Activated CD4-positive, CD25-positive, alpha-beta regulatory T cell treated with anti-CD3 and anti-CD28 coated beads, Interleukin-2, amount 50 U/mL, for 16 hours (primary cell): Measurements from ENCODE around the gene ROM1.
"Not testable (repeated sequence)": the region's sequence is repeated elsewhere in the genome, so short reads cannot be mapped to it uniquely, and the experiment has no call there.

ENCODE experiments used
- DNase-seq: peaks from one replicate; pipeline ENCODE4 v3.0.0-alpha.2; 2020; ENCODE audit warnings: low read depth, low spot score

Gene ROM1

GRCh38 chr11:62608776-62609175, 4.3 kb upstream of the ROM1 start:
- no peak for DNase-seq

GRCh38 chr11:62610403-62610802, 2.7 kb upstream of the ROM1 start:
- DNase-seq, result no peak

DNA sequence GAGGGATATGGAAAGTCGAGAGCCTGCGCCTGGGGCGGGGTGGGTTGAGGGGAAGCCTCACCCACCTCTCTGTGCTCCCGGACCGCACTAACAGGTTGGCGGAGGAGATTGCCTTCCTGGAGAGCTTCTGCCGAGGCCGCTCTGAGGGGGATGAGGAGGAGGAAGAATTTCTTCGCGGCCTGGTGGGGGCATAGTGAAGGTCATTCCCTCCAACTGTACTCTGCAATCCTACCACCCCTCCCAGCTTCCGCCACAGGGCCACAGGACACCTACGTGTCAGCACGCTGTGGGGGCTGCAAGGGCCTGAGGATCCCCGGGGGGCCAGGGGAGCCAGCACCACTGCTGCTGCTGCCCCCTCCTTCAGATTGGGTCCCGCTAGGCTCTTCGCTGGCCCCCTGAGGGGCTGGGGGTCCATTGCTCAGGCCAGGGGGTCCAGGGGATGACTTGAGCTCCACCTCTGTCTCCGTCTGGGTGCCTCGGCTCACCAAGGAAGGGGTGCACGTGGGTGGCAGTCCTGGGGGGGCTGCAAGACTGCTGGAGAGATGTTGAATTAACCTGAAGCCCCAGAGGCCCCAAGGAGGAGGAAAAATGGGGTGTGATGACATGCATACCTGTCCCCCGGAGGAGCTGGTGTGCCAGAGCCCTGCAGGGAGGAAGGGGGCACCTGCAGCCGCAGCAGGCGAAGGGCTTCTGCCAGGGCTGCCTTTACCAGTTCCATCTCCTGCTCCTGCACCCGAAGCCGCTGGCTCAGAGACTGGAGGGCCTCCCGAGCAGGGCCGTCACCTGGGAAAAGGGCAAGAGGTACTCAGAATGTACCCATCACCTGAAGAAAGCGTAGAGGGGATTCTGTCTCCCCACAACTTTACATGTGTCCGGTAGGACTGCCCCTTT, 2.0 kb upstream of the ROM1 start:
- DNase-seq, result no peak

- no peak for DNase-seq
These were observed 1.2 kb upstream of the ROM1 start for GRCh38 chr11:62611705-62612365.

- DNase-seq, result no peak
These were observed 278 bp downstream of the ROM1 start for GRCh38 chr11:62613291-62613778.

- no peak for DNase-seq
These were observed 1.2 kb downstream of the ROM1 start for GRCh38 chr11:62614275-62614674.

DNA sequence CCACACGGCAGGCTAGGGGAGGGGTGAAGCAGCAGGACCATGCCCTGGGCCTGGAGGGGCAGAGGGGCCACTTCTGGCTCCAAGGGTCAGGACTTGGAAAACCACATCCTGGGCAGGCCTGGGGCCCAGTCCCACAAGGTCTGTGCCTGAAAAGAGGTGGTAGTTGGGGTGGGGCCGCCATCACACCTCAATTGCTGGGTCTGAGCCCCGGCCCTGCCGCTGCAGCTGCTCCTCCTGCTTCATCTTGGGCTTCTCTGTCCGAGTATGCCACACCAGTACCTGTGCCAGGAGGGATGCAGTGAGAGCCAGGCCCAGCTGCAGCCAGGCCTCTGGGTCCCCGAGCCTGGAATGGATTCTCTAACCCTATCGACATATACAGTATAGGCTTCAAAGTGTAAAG, 2.5 kb downstream of the ROM1 start:
- DNase-seq, result no peak

DNA sequence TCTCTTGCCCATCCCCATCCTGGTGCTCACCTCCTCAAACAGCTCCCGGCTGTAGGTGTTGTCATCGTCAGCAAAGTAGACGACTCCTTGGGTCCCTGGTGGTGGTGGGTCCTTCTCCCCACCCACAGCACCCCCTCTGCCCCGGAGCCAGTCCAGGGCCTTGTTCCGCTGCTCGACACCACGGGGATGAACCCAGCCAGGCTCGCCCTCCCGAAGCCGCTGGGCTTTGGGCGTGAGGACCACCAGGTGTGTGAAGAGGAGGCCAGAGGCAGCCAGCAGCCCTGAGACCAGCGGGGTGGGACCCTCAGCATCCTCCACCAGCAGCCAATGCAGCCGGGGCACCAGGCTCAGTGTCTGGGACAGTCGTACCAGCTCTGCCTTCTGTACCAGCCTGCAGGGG, 3.9 kb downstream of the ROM1 start:
- DNase-seq, result not testable (repeated sequence)

DNA sequence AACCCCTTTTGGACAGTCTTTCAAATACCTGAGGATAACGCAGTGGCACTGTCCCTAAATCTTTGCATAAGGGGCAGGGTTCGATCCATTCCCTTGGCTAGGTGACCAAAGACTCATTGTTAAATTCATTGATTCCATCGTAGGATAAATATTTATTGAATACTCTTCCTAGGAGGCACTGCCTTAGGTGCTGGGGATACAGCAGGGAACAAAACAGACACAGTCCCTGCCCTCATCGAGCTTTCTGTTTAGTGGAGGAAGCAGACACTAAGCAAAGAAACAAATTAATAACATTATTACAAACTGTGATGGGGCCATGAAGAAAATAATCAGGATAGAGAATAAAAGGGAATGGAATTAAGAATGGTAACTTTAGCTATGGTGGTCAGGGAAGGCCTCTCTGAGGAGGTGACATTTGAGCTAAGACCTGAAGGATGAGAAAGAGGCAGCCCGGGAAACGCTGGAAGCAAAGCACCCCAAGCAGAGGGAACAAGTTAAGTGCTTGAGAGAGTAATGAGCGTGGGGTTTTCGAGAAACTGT, 8.0 kb downstream of the ROM1 start:
- no peak for DNase-seq

DNA sequence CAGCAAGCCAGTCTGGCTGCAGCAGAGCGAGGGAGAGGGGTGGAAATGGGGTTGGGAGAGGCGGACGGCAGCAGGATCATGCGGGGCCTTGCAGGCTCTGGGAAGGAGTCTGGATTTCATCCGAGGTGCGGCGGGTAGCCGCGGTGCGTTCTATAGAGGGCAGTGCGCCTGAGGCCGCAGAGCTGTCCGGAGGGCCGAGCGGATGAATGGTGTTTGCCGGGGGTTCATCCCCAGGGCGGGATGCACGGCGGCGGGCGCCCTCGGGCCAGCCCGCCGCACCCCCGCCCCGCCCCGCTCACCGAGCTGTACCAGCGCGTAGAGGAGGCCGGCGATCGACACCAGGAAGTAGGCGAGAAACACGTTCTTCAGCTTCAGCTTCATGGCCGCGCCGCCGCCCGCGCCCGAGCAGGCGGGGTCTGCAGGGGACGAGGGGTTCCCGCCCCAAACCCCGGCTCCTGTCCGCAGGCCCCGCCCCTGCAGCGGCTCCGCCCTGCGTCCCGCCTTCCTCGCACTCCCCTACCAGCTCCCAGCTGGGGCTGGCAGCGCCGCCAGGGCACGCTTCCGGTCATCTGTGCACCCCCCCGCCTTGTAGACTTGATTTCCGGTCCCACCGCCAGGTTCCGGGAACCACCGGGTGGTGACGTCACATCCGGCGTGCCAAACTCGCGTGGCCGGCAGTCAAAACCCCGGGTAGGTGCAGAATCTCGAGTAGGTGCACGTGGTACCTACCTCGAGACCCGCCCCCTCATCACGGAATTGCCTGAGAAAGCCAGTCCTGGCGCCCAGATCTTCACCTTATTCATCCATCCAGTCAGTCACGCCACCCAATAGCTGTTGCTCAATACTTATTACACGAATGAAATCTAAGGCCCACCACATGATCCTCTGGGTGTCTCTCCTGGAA, 8.8 kb downstream of the ROM1 start, which contains the start of gene B3GAT3:
B3GAT3 (minus strand) TSS at position 420 of the 904 bp plus-strand sequence; CDS start at position 381, 39 bp downstream.
- peak; percentile 92 for DNase-seq

DNA sequence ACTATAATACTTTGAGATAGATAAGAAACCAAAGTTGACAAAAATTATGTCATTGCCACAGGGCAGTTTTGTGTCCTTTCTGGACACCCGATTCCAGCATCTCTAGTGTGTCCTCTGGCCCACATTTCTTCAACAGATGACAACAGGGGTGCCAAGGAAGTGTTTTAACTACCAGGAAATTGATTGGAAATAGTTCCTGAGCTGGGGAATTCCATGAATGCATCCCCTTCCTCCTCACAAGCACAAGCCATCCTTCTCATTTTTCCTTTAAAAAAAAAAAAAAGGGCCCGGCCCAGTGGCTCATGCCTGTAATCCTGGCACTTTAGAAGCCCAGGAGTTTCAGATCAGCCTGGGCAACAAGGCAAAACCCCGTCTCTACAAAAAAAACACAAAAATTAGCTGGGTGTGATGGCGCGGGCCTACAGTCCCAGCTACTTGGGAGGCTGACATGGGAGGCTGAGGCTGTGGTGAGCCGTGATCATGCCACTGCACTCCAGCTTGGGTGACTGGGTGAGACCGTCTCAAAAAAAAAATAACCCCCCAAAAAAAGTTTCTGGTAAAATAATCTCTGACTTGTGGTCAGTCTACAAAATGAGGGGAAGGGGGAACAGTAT, 9.5 kb downstream of the ROM1 start:
- no peak for DNase-seq

DNA sequence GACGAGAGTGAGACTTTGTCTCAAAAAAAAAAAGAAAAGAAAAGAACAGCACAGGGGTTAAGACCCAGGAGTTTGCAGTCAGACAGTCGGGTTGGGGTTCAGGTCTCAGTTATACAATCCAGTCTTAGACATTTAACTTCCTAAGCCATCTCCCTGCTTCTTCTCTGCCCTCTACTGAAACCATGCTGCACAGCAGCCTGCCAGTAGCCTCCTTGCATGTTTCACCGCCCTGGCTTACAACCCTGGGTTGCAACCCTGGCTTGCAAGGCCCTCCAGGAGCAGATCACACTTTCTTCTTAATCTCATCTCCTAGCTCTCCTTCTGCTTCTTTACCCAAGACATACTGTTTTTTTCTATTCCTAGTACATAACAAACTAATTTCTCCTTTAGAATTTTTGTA, 14.7 kb downstream of the ROM1 start:
- no peak for DNase-seq

DNA sequence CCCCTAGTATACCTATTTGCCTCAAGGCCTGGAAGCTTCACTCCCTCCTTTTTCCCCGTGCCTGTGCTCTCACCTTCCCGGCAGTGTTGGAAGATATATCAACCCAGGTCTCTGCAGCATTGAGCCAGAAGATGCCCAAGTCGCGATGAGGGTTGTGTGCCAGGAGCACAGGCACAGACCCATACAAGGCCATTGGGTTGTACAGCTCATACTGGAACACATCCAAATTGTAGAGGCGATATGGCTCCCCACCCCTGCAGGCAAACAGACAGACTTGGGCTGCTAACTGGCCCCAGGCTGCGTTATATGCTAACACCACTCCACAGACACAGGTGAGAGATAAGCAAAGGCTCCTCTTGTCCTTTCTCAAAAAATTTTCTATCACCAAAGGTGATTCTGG, 19.4 kb downstream of the ROM1 start:
- DNase-seq, result no peak

DNA sequence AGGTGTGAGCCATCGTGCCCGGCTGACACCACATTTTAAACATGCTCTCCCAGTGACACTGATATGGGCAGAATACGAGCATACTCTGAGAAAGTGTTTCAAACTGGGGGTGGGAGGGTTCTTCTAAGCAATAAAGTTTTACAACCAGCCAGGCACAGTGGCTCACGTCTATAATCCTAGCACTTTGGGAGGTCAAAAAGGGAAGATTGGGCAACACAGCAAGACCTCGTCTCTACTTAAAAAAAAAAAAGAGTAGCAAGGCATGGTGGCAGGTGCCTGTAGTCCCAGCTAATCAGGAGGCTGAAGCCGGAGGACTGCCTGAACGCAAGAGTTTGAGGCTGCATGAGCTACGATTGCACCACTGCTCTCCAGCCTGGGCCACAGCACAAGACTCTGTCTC, 31.2 kb downstream of the ROM1 start:
- no peak for DNase-seq

DNA sequence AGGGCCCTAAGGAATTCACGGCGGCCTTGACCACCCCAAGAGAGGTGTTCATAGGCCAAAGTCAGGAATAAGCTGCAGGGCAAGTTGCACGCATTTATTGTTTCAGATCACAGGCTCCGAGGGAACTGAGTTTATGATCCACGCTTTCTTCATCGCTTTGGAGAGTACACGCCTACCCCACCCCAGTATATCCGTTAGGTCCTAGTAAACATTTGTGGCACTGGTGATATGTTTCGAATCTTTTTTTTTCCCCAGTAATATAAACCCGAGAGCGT, 32.6 kb downstream of the ROM1 start:
- DNase-seq, result no peak

DNA sequence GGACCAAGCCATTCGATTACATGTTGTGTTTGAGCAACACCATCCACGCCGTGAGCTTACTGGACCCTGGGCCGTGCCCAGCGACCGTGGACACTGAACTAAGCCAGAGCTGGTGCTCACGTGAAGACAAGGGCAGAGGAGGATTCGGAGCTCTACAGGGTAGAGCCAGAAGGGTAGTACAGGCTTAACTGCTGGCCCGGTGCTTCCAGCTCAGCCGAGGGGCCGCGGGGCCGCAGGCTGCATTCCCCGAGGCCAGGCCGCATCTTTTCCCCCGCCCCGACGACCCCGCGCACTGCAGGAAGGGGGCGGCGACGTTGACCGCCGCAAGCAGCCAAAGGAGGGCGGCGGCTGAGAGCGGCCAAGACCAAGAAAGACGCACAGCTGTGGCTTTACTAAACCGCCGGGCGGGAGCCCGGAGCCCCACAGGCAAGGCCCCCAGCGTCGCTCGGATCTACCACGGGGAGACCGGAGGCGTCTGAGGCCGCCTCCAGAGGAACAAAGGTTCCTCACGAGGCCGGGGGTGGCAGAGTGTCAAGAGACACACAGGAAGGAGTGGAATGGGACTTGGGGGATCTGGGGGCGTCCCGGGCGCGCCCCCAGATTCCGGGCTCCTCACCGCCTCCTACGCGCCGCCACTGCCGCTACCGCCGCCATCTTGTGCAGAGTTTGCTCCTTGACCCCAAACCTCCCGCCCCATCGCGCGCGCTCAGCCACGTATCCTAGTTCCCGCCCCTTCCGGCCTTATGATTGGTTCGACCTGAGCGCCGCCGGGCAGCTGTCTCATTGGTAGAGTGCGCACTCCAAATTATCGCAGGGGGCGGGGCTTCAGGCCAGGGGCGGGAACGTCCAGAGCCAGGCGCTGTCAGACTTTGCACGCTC, 33.1 kb downstream of the ROM1 start, which contains the start of gene GANAB:
GANAB (minus strand) TSS at position 668 of the 879 bp plus-strand sequence; CDS start at position 654, 14 bp downstream.
- DNase-seq, result peak; percentile 99

GRCh38 chr11:62646825-62647608, 34.0 kb downstream of the ROM1 start:
- DNase-seq, result no peak

DNA sequence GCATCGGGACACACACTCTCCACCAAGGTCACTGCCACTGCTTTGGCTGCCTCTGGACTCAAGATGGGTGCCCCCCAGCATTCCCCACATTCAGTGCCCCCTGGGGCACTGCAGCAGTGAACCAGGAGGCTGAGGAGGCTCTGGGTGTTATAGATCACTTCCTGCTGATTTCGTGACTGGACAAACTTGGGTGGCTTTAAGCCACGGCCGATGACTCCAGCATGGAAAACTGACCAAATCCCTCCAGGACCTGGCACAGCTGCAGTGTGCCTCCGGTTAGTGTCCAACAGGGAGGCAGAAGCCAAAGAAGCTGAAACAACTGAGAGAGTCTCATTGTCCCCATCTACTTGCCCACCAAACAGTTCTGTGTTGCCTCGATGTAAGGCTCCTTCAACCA, 34.5 kb downstream of the ROM1 start:
- DNase-seq, result no peak

- no peak for DNase-seq
These were observed 35.3 kb downstream of the ROM1 start for GRCh38 chr11:62648185-62648966.
